Renal pelvis (tissue), 4 donors: ENCODE measurements around the gene PLEKHH1. TPM values are rescaled to one million over a fixed set of nuclear protein-coding genes. Genes with fewer than 3 reads are reported as not detected.
"Not testable (repeated sequence)": the region's sequence is repeated elsewhere in the genome, so short reads cannot be mapped to it uniquely, and the experiment has no call there.

ENCODE experiments used
- DNase-seq: peaks from one replicate; pipeline ENCODE4 v3.0.0-alpha.2; 2013
- polyA plus RNA-seq, 3 donors: library from polyadenylated mRNA; unstranded; fragments of 120-200 nt; gene quantifications; one replicate each; pipeline ENCODE4 v1.2.1, GENCODE V29; 2013; ENCODE audit not compliant: insufficient read length in 3 of 3

Gene PLEKHH1
- polyA plus RNA-seq, 3 donors: 39.1 to 84.5 (median 77.5) TPM

- DNase-seq: no peak
Observed at GRCh38 chr14:67580336-67581171, 47.5 kb downstream of the PLEKHH1 start.

- no peak for DNase-seq
Observed at GRCh38 chr14:67581643-67582042, 48.6 kb downstream of the PLEKHH1 start.

GRCh38 chr14:67582061-67582460 lies 49.0 kb downstream of the PLEKHH1 start:
- no peak for DNase-seq

- DNase-seq: no peak
Observed at GRCh38 chr14:67583711-67584644, 50.9 kb downstream of the PLEKHH1 start.

GRCh38 chr14:67584978-67585377 lies 51.9 kb downstream of the PLEKHH1 start:
- no peak for DNase-seq

- no peak for DNase-seq
Observed at GRCh38 chr14:67586369-67586768, 53.3 kb downstream of the PLEKHH1 start.

GRCh38 chr14:67589204-67589770 lies 56.2 kb downstream of the PLEKHH1 start:
- DNase-seq: no peak

GRCh38 chr14:67593650-67594049 lies 60.6 kb downstream of the PLEKHH1 start:
- DNase-seq: not testable (repeated sequence)

- no peak for DNase-seq
Observed at GRCh38 chr14:67595392-67595791, 62.3 kb downstream of the PLEKHH1 start.

GRCh38 chr14:67599698-67600561 lies 66.8 kb downstream of the PLEKHH1 start, which contains the start of gene PIGH:
PIGH (minus strand) TSS chr14:67600268; CDS start chr14:67600203, 65 bp downstream.
- peak; percentile 87 for DNase-seq

- not testable (repeated sequence) for DNase-seq
Observed at GRCh38 chr14:67600562-67600974, 67.5 kb downstream of the PLEKHH1 start.

- no peak for DNase-seq
Observed at GRCh38 chr14:67602076-67602475, 69.0 kb downstream of the PLEKHH1 start.

GRCh38 chr14:67602995-67603545 lies 70.0 kb downstream of the PLEKHH1 start:
- peak; percentile 52 for DNase-seq

- no peak for DNase-seq
Observed at GRCh38 chr14:67607646-67608045, 74.6 kb downstream of the PLEKHH1 start.

GRCh38 chr14:67609642-67610310 lies 76.7 kb downstream of the PLEKHH1 start:
- DNase-seq: no peak

GRCh38 chr14:67610491-67610890 lies 77.4 kb downstream of the PLEKHH1 start:
- no peak for DNase-seq

- DNase-seq: peak; percentile 88
Observed at GRCh38 chr14:67618617-67619063, 85.5 kb downstream of the PLEKHH1 start.

GRCh38 chr14:67619446-67620216 lies 86.5 kb downstream of the PLEKHH1 start, which contains the start of gene ARG2:
ARG2 (plus strand) TSS chr14:67619920; CDS start chr14:67619978, 58 bp downstream.
- peak; percentile 92 for DNase-seq

GRCh38 chr14:67620217-67620785 lies 87.2 kb downstream of the PLEKHH1 start:
- peak; percentile 52 for DNase-seq
